ENCODE results near the gene CBX2.
A peak's percentile ranks its signal among the peaks of the same experiment; 100 is the strongest.

CBX2 gene

DNA sequence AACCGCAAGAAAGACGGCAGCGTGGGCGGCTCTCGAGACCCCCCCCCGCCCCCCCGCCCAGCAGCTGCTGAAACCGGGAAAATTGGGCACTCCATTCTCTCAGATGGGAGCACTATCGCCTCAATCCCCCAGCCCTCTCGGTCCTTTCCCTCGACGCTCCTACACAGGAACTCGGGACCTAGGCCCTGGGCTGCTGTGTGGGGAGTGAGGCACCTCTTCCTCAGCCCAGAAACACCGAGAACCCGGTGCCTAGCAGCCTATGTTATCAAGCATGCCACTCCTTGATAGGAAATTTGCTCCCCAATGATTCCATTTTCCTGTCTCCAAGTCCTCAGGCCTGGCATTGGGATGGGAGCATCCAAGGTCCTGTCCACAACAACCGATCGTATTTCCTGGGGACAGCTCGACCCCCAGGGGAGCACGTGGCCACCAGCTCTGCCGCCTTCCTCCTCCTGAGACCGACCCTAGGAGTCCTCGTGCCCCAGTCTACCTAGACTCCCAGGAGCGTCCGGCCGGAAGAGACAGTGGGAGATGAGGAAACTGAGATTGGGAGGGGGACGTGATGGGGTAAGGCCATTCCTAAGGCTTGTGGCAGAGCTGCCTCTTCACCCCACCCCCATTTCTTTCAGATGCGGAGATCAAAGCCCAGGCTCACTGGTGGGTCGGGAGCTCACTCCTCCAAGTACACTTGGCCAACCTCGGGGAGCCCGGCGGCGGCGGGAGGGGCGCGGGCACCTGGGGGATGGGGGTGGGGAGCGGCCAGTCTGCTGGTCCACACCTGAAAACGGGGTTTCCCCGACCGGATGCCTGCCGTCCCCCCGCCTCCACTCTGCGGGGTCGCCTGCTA lies 36.4 kb downstream of the CBX2 start:
- DNase-seq: peak; percentile 12

DNA sequence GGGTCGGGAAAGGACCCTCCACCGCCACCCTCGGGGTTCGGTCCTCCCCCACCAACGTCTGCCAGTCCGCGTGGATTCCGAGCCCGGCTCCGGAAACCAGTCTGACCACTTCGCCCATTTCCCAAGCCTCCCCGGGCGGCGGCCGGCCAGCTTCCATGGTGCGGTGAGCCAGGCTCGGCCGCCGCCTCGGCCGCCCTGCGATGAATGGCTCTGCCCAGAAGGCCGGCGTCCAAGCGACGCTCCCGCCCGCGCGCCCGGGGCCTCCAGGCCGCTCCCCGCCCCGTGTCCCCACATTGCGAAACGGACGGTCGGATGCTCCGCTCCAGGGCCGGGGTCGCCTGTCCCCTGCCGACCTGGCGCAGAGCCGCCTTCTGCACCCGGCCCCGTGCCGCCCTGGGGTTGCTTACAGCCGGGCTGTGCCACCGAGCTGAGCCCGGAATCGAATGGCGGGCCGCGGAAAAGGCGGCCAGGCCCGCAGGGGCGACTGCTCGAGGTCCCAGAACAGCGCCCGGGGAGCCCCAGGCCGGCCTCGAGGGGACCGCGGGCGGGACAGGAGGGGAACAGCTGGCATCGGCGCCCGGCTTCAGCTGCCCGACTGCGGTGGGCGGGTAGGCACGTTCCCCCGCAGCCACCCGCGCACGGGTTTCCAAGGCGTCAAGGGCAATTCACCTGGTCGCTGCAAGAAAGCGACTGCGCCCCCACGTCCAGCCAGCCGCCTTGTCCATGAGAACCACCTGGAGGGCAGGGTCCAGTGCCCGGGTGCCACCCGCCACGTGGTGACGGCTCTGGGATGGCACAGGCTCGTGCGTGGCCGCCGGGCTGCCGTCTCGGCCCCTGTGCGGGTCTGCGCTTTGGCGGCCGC lies 37.3 kb downstream of the CBX2 start:
- no peak for DNase-seq

DNA sequence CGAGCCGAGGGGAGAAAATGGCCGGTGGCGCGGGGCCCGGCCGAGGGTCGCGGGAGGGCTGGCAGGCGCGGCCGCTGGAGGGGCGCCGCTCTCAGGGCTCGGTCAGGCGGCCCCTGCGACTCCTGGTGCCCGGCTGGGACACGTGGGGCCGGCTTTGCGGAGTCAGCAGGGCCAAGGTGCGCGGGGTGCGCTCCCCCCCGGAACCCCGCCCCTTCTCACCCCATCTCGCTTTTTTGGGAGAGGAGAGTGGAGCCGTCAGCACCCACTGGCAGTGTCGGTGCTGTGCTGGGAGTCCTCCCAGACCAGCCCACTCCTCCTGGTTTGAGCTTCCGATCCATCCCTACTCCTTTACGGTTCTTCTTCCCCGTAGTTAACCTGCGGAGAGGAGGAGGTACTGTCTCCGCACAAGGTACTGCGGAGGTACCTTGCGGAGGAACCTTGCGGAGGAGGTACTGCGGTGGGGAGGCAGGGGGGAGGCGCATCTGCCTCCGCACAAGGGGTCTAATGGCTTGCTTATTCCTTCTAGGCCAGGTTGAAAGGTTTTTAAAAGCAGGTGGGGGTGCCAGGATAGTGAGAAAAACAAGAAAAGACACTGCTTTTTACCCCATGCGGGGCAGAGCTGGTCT lies 38.0 kb downstream of the CBX2 start:
- no peak for DNase-seq

DNA sequence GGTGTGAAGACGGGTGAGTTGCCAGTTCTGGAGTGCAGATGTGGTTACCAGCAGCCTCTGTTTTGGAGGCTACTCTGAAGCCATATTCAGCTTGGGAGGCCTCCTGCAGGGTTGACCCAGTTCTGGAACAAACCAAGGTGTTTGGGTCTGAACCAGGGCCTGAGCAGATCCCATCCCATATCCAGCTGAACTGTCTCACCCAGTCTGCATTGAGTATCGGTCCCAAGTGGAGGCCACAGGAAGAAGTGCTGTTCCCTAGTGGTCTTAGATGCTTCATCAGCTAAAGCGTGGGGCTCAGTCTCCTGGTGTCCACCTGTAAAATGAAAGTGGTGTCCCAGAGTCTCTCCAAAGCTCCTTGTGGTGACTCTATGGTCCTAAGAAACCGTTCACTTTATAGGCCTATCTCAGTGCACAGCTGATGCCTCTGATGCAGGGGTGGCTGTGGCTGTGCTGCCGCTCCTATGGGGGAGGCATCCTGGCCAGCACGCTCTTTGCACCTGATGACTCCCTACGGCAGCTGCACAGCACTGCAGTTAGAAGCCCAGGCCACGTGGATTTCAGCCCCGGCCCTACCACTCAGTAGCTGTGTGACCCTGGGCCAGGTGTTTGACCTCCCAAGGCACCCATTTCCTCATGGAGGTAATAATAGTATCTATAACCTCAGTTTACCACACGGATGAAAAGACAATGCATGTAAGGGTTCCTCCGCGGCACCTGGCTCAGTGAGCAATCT lies 40.2 kb downstream of the CBX2 start:
- DNase-seq: peak; percentile 15

DNA sequence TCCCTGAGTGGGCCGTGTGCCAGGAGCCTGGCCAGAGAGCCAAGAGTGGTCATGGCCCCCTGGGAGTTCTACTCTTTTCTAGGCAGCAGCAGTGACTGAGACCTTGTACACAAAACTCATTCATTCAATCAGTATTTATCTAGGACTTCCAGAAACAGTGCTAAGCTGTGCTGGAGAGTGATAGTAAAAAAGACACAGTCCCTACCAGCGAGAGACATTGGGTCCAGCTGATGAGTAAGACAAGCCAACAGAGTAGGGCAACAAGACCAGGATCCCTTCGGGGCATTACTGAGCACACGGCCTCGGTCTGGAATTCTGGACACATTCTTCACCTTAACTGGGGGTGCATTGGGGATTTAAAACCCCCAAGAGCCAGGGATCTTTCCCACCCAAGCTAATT lies 41.1 kb downstream of the CBX2 start:
- DNase-seq: no peak

DNA sequence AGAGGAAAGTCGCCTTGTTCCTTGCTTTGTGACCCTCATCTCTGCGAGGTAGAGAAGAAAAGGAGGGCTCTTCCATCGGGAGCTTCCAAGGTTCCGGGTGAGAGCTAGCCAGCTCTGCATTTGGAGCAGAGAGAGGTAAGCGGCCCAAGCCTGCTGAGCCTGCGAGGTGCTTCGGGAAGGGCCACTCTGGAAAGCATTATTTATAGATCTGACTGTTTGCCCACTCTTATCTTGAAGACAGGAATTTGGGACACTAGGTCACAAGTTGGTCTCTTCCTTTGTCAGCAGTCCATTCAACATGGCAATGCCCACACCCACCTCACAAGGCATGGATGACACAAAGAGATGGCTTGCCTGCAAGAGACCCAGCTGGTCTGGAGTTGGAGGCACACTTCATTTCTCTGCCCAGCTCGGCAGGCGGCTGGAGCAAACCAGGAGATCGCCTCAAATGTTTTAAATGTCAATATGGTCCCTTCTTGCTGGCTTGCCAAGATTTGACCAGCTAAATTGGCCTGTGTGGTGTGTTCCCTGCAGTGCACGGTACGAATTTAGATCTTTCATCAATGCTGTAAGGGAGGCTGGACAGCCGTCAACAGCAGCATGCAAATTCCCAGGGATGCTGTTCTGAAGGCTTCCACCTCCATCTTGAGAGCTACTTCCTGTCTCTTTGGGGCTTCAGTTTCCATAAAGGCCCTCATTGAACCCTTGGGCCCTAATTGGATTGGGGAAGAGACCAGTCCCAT lies 41.8 kb downstream of the CBX2 start:
- no peak for DNase-seq

DNA sequence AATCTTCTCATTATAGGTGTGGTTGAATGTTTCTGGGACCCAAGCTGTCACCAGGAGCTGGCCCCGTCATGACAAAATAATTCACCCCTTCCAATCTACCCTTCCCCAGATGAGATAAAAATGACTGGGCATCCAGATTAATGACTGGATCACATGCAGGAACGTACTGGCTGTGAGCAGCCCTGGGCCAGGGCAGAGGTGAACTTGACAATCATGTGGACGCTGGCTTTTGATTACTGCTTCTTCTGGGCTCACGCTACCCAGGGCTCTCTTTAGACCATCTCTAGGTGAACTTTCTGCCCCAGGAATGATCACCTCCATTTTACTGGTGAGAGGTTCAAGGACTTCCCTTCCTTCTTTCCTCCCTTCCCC lies 43.0 kb downstream of the CBX2 start:
- DNase-seq: no peak

DNA sequence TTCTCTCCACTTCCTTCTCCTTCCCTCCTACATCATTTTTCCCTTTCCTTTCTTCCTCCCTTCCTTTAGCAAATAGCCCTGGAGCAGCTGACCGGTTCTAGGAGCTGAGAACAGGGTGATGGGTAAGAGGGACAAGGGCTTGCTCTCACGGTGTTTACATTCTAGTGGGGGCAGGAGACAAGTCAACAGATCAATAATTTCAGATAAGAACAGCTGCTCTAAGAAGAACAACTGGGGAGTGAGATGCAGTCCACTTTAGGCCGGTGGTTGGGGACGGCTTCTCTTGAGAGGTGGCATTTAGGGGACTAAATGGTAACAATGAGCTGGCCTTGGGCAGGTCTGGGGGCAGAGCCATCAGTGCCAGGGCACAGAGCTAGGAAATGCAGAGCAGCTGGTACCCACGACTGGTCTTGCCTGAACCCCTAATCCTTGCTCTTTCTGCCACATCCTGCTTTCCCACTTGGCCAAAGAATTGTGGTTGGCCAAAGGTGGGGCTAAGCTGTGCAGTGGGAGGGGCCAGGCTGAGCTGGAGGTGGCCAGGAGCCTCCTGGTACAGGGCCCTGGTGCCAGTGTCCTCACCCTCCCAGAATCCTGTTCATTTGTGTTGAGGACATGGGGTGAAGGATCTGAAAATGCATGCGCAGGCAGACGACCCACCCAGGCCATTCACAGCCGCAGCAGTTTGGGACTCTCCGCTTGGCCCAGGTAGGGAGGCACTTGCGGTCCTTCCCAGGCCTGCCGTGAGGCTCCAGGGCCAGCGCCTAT lies 43.6 kb downstream of the CBX2 start:
- DNase-seq: no peak

DNA sequence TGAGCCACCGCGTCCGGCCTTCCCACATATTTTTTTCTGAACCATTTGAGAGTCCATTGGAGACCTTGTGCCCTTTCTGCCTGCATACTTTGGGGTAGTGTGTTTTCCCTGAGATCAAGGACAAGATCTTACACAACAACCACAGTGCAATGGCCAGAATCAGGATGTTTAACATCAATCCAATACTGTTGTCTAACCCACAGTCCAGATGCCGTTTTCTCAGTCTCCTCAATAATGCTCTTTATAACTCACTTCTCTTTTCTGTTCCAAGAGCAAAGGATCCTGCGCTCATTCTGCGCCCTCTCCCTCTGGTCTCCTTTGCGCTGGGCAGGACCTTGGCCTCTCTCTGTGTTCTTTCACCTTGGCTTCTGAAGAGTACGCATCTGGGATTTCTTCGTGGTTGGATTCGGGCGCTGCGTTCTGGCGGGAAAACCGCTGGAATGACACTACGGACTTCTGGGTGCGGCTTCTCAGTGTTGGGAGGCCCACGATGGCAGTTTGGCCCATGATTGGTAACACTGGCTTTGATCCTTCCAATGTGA lies 44.7 kb downstream of the CBX2 start:
- no peak for DNase-seq

DNA sequence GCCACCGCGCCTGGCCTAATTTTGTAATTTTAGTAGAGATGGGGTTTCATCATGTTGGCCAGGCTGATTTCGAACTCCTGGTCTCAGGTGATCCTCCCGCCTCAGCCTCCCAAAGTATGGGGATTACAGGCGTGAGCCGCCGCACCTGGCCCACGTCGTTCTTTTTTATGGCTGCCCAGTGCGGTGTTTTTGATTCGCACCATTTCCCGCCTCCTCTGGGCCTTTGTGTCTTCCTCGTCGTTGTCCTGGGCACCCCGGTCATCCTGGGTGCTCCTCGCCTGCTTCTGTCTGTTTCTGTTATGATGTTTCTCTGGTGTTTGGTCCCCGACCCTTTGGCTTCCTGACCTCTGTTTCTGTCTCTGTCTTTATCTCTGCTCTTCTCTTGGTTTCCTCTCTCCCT lies 46.3 kb downstream of the CBX2 start:
- DNase-seq: no peak

DNA sequence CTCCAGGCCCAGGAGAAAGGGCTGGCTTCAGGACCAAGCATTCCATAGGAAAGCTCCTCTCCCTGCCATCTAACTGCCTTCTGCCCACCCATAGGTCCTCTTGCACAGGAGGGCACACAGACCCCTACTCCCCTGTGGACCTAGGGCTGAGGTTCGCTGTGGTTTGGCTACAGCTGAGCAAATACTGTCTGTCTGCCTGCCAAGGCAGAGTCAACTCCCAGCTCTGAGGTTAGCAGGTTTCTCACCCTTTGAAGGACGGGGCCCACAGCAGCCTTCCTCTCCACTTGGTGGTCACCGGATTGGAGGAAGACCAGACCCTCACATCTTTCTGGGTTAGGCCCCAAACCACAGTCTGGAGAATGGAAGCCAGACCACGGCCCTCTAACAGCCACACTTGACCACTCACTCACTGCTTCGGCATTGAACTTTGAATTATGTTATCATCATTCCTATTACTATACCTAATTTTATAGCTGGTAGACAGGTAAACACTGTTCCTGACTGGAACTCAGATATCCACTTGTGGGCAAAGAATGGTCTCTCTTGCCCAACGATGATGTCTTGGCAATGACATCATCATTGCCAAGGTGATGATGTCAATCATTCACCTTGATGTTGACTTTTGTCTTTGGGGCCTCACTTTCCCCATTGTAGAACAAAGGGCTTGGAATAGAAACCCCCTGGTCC lies 47.1 kb downstream of the CBX2 start:
- no peak for DNase-seq

DNA sequence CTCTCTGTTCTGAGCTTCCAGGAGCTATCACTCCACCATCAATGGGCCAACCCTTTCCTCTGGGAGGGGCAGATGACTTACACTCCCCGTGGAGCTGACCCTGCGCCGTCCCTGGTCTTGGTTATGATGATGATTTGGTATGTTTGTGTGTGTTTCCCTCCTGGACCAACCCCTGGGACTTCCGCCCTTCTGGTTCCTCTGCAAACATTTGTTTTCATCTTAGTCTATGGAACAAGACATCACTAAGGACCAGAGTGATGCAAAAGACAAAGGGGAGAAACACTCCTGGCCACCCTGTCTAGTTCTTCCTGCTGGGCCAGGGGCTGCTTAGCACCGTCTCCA lies 47.6 kb downstream of the CBX2 start:
- DNase-seq: no peak

DNA sequence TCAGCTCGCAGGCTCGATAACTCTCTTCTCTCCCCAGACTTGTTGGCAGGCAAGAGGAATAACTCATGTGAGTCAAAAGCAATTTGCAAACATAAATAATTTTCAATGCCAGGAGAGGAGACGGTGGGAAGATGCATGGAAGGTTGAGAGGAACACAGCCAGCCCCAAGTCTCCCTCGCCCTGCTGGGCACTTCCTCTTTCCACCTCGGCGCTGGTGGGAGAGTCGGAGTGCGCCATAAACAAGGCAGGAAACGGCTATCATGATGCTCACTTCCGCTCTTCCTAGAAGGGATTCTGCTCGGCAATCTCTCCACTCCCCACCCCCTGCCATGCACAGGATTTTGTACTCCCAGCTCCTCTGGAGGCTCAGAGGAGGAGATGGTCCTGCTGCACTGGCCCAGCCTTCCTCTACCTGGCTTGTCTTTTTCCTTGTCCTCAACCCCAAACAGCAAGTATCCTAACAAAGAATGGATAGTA lies 48.3 kb downstream of the CBX2 start:
- DNase-seq: no peak

DNA sequence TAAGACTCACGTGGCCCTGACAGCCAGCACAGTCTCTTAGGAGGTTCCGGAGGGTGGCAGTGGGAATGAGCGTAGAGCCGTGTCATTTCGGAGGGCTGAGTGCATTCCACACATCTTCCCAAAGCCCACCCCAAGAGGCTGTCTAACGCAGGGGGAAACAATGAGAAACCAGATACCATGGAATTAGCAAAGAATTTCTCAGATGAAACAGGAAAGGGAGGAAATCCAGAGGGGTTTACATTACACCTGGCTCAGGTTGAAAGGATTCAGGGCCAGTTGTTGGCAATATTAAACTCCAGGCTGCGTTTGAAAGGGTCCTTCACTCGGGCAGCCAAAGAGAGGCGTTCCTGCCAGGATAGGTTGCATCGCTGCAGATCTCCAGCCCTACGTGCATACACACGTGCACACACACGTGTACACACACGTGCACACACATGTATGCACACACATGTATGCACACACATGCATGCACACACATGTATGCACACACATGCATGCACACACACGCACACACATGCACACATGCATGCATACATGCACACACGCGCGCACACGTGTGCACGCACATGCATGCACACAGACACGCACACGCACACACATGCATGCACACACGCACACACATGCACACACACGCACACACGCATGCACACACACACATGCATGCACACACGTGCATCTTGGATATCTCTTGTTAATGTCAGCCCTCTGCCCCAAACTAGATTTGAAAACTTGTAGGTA lies 49.1 kb downstream of the CBX2 start:
- DNase-seq: no peak

DNA sequence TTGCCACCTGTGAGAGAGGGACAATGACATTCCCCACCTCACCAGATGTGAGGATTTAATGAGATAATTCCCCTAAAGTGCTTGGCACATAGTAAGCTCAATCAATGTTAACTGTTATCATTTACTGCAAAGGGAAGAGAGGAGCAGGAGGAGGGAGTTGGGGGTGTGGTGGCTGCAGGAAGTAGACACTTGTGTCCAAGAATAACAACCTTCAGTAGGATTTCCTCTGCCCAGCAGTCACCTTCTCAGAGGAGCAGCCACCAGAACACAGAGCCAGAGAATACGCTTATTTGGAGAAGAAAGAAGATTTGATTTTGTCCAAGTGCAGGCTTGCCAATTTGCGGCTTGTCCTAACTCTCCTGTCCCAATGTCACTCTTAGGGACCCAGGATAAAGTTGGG lies 51.1 kb downstream of the CBX2 start:
- no peak for DNase-seq

DNA sequence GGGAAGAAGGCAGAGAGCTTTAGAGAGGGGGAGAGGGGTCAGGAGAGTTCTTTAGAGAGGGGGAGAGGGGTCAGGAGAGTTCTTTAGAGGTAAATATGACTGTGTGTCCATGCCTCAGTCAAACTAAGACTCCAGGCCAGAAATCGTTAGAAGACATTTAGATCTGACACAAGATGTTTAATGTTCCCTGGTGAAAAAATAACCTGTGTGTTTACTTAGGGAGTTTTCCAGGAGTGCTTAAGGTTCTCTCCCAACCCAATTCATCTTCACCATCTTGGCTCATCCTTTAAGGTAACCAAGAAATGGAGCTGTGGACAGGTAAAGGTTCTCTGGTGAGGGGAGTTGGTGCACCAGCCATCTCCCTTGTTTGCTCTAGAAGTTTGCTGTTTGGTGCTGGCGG lies 51.5 kb downstream of the CBX2 start:
- no peak for DNase-seq

DNA sequence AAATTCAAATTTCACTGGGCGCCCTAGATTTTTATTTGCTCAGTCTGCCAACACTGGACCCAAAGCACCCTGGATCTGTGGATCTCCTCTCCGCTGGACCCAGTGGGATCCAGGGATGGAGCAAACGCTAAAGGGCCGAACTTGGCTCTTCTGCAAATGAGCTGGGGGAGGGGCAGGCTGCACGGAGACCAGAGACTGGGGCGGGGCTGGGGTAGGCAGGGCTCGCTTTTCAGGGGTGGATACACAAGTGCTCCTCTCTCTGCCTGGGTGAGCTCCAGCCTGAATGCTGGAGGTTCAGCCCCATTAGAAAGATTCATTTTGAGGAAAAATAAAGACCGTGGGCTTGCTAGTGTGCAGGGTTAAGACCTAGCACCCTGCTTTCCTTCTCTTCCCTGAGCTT lies 52.4 kb downstream of the CBX2 start:
- no peak for DNase-seq

DNA sequence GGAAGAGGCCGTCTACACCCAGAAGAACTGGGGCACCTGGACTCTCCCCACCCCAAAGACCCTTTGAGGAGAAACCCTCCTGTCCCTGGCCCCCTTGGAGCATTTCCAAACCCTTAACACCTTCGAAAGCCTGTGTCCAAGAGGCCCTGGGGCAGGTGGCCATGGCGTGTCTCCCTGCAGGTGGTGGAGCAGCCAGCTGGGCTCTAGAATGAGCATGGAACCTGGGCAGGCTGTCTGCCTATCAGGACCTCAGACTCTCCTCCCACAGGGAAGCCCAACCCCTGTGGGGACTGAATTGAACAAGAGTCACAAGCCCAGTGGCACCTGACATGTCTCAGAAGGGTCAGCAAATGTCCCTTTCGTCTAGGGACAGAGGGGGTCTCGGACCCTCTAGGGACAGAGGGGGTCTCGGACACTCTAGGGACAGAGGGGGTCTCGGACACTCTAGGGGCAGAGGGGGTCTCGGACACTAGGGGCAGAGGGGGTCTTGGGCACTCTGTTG lies 52.9 kb downstream of the CBX2 start:
- DNase-seq: peak; percentile 58

Measured in RPMI8226 (cell line).